ENCODE data around the gene PTGES3. TPM values are rescaled to one million over a fixed set of nuclear protein-coding genes. Genes with fewer than 3 reads are reported as not detected.

Gene PTGES3
- total RNA-seq, 1 donor from 2014 or later = 153 TPM

DNA sequence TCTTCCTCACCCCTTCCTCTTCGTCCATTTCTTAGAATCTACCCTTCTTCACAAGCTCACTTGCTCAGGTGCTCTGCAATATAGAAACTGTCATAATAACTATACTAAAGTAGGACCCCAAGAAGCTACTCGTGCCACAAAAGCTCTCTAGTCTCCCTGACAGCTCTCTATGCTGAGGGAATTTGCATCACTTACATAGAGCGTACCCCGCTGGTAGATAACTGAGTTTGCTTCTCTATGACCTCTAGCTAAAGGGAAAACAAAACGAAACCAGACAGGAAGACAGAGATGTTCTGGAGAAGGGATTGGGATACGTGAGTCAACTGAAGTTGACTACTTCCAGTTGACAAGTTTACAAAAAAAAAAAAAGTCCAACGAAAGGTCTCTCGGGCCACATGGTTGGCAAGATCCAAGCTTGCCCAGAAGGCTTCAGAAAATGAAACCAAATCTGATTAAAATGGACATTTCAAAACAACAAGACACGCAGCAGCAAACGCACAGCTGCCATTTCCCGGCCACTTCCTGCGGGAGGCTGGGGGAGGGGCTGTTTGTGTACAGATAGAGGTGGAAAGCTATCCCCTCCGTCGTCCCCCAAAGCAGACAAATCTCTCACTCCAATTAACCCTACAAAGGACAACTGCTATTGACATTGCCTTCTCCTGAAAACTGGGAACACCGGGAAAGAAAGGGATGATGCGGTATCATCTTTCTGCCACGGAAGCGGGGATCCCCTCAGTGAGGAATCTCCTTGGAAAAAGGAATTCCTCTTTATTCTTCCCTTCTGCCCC is 59.2 kb downstream of the PTGES3 start:
- ATAC-seq = no peak

GRCh38 chr12:56626701-56627100 is 61.4 kb downstream of the PTGES3 start:
- ATAC-seq = no peak

- ATAC-seq = peak; percentile 37
These were observed 65.5 kb downstream of the PTGES3 start for GRCh38 chr12:56622535-56622934.

DNA sequence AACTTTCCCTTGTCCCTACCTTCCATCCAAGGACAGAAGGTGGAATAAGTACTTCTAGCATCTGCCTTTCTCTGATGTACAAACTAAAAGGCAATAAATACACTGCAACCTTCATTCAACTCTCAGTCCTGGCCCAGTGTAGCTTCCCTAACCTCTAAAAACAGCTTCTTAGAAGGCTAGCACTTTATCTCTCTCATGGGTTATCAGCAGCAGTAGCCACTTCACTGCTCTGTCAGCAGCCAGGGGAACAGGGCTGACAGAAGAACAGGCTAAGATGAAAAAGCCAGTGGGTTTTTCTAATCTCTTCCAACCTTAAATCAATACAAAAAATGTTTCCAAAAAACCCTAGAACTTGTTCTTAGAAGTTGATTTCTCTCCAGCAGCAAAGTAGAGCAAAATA is 71.2 kb downstream of the PTGES3 start:
- no peak for ATAC-seq

- no peak for ATAC-seq
These were observed 71.8 kb downstream of the PTGES3 start for GRCh38 chr12:56616244-56616643.

DNA sequence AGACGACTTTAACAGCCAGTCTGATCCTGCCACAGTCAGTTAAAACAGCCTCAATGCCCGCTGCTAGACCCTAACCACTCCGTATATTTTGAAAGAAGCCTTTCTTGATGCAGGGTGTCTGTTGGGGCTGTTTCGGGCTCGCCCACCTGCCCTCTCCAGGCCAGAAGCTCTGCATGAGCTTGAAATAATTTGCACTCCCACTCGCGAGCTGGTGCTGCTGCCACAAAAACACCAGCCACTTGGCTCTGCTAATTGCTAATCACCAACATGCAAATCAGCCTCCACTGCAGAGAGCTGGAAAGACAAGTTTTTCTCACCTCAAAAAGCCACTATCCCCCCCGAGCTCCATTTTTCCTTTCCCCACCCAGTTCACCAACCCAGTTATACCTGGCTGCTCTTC is 73.5 kb downstream of the PTGES3 start:
- ATAC-seq = no peak

Other genes with a start within 250 kb of the PTGES3 start
- gene TIMELESS, start 238.9 kb downstream of the PTGES3 start, total RNA-seq = 10.5 TPM
- not detected for gene MIP, start 233.6 kb downstream of the PTGES3 start, total RNA-seq
- gene SPRYD4, start 219.7 kb downstream of the PTGES3 start, total RNA-seq = 3.2 TPM
- 2.6 TPM for gene GLS2, start 200.1 kb downstream of the PTGES3 start, total RNA-seq
- gene RBMS2, start 166.5 kb downstream of the PTGES3 start, total RNA-seq = 11.3 TPM
- gene BAZ2A, start 58.0 kb downstream of the PTGES3 start, total RNA-seq = 49.9 TPM
- 674 TPM for gene ATP5F1B, start 42.3 kb downstream of the PTGES3 start, total RNA-seq
- gene NACA, start 37.0 kb upstream of the PTGES3 start, total RNA-seq = 786 TPM
- 8.1 TPM for gene PRIM1, start 64.0 kb upstream of the PTGES3 start, total RNA-seq
- 2.4 TPM for gene HSD17B6, start 75.0 kb upstream of the PTGES3 start, total RNA-seq
- gene SDR9C7, start 246.1 kb upstream of the PTGES3 start, total RNA-seq = 26.0 TPM